H1 (cell line): Measurements from ENCODE around the gene POLRMT. TPM values are rescaled to one million over a fixed set of nuclear protein-coding genes. Genes with fewer than 3 reads are reported as not detected.
A peak's percentile ranks its signal among the peaks of the same experiment; 100 is the strongest.

Experiments
- CTCF ChIA-PET: fragments of 300-600 bp; sonication (Branson Sonifier 250); formaldehyde crosslinking; loops from one replicate; lab custom pipeline; 2021; ENCODE audit not compliant: partially characterized antibody; lab: Charles Lee
- POLR2A ChIA-PET: fragments of 300-600 bp; sonication (Branson Sonifier 250); formaldehyde crosslinking; loops from one replicate; lab custom pipeline; 2021; ENCODE audit warnings: inconsistent platforms; ENCODE audit not compliant: partially characterized antibody; lab: Charles Lee
- DNase-seq, 2 experiments: peaks; one replicate each; pipeline versions ENCODE4 v3.0.0 to v3.0.0-alpha.2; 2010 to 2022; ENCODE audit warnings: low spot score in 2 of 2, low read depth in 1 of 2, mixed read lengths in 1 of 2
- FAIRE-seq: peaks from 2 replicates; lab custom pipeline; 2011; peaks lifted over from hg19 to GRCh38; lab: Jason Lieb, UNC
- H2AFZ ChIP-seq: 2 replicates; pipeline ENCODE4 v1.8.1; 2012; ENCODE audit warnings: low read length, inconsistent platforms
- H2AK5ac ChIP-seq: 2 replicates; pipeline ENCODE4 v1.6.1; 2013; ENCODE audit warnings: low read depth, low read length
- H2BK120ac ChIP-seq: replicated peaks from 2 replicates; pipeline ENCODE3; 2013; ENCODE audit warnings: low read depth, low read length, inconsistent platforms
- H2BK12ac ChIP-seq: 2 replicates; pipeline ENCODE4 v1.6.1; 2013; ENCODE audit warnings: low read depth, low read length
- H2BK15ac ChIP-seq: 2 replicates; pipeline ENCODE4 v1.6.1; 2013; ENCODE audit warnings: low read length
- H2BK20ac ChIP-seq: 2 replicates; pipeline ENCODE4 v1.6.1; 2013; ENCODE audit warnings: low read length
- H2BK5ac ChIP-seq: 2 replicates; pipeline ENCODE4 v1.6.1; 2013; ENCODE audit warnings: low read depth, low read length
- H3K14ac ChIP-seq: 2 replicates; pipeline ENCODE4 v1.6.1; 2013; ENCODE audit warnings: inconsistent platforms; ENCODE audit not compliant: insufficient read length
- H3K18ac ChIP-seq: 2 replicates; pipeline ENCODE4 v1.6.1; 2013; ENCODE audit warnings: low read length; ENCODE audit errors: extremely low read depth
- H3K23ac ChIP-seq: 2 replicates; pipeline ENCODE4 v1.6.1; 2013; ENCODE audit warnings: inconsistent platforms; ENCODE audit not compliant: insufficient read length
- H3K23me2 ChIP-seq: 2 replicates; pipeline ENCODE4 v1.6.1; 2013; ENCODE audit warnings: low read depth, low read length
- H3K27ac ChIP-seq: 2 replicates; pipeline ENCODE4 v1.6.1; 2011; ENCODE audit warnings: low read depth, low read length, inconsistent platforms
- H3K27me3 ChIP-seq, 4 experiments: replicated peaks in 1 of 4; 1 replicate in 1 of 4; 2 replicates in 3 of 4; pipeline versions ENCODE4 v1.6.1 to v1.8.1; 2011 to 2013; ENCODE audit warnings: low read length in 3 of 4, mild to moderate bottlenecking in 3 of 4, inconsistent platforms in 2 of 4, mixed read lengths in 2 of 4, moderate library complexity in 1 of 4; ENCODE audit not compliant: control insufficient read depth in 3 of 4, insufficient read depth in 3 of 4; ENCODE audit errors: extremely low read depth in 1 of 4
- H3K36me3 ChIP-seq, 4 experiments: 2 replicates each; pipeline versions ENCODE4 v1.6.1 to v1.8.1; 2011 to 2013; ENCODE audit warnings: mild to moderate bottlenecking in 4 of 4, low read length in 3 of 4, moderate library complexity in 2 of 4, control low read depth in 1 of 4, inconsistent platforms in 1 of 4; ENCODE audit not compliant: insufficient read depth in 4 of 4, control insufficient read depth in 2 of 4
- H3K4ac ChIP-seq: replicated peaks from 2 replicates; pipeline ENCODE3; 2013; ENCODE audit warnings: low read length, low read depth, mixed read lengths, inconsistent platforms; ENCODE audit not compliant: insufficient read length
- H3K4me1 ChIP-seq, 4 experiments: replicated peaks in 1 of 4; 1 replicate in 1 of 4; 2 replicates in 3 of 4; pipeline versions ENCODE4 v1.6.1 to v1.8.1; 2011 to 2013; ENCODE audit warnings: low read length in 3 of 4, inconsistent platforms in 2 of 4, mixed read lengths in 1 of 4; ENCODE audit not compliant: insufficient read depth in 4 of 4, control insufficient read depth in 3 of 4
- H3K4me2 ChIP-seq, 2 experiments: 2 replicates each; pipeline versions ENCODE4 v1.6.1 to v1.8.1; 2011 to 2013; ENCODE audit warnings: low read depth in 2 of 2, low read length in 2 of 2, control low read depth in 1 of 2, inconsistent platforms in 1 of 2, mild to moderate bottlenecking in 1 of 2; ENCODE audit not compliant: insufficient read depth in 1 of 2
- H3K4me3 ChIP-seq, 4 experiments: fragments of 200-600, 300-600 bp in 1 of 4; sonication (generic), shearing (Covaris generic), sonication (Bioruptor Twin) in 1 of 4; 2 replicates each; pipeline versions ENCODE4 v1.5.1 to v1.8.1; 2011 to 2016; ENCODE audit warnings: low read length in 4 of 4, low read depth in 3 of 4, control low read depth in 2 of 4, inconsistent platforms in 2 of 4, mild to moderate bottlenecking in 2 of 4, mixed read lengths in 1 of 4, moderate library complexity in 1 of 4; ENCODE audit not compliant: insufficient read depth in 2 of 4; ENCODE audit errors: extremely low read depth in 1 of 4
- H3K56ac ChIP-seq: replicated peaks from 2 replicates; pipeline ENCODE3; 2013; ENCODE audit warnings: low read depth, mild to moderate bottlenecking, mixed read lengths, low read length, inconsistent platforms; ENCODE audit not compliant: insufficient read length
- H3K79me1 ChIP-seq: 2 replicates; pipeline ENCODE4 v1.6.1; 2013; ENCODE audit warnings: low read depth, low read length, control low read depth
- H3K79me2 ChIP-seq, 2 experiments: 2 replicates each; pipeline versions ENCODE4 v1.6.1 to v1.8.1; 2012 to 2013; ENCODE audit warnings: low read length in 2 of 2, mild to moderate bottlenecking in 2 of 2, inconsistent platforms in 1 of 2; ENCODE audit not compliant: insufficient read depth in 2 of 2, control insufficient read depth in 1 of 2
- H3K9ac ChIP-seq, 4 experiments: replicated peaks in 1 of 4; 1 replicate in 1 of 4; 2 replicates in 3 of 4; pipeline versions ENCODE4 v1.6.1 to v1.8.1; 2011 to 2013; ENCODE audit warnings: low read depth in 3 of 4, low read length in 3 of 4, control low read depth in 2 of 4, mild to moderate bottlenecking in 2 of 4, moderate library complexity in 2 of 4, inconsistent platforms in 1 of 4; ENCODE audit errors: extremely low read depth in 1 of 4
- H3K9me3 ChIP-seq, 2 experiments: 2 replicates each; pipeline versions ENCODE4 v1.6.1 to v1.8.1; 2012 to 2013; ENCODE audit warnings: mild to moderate bottlenecking in 2 of 2, moderate library complexity in 2 of 2, control low read depth in 1 of 2, inconsistent platforms in 1 of 2, low read depth in 1 of 2, low read length in 1 of 2, mixed read lengths in 1 of 2; ENCODE audit not compliant: insufficient read depth in 2 of 2
- H4K20me1 ChIP-seq, 2 experiments: replicated peaks in 1 of 2; 2 replicates each; pipeline versions ENCODE3 to v1.8.1; 2011 to 2013; ENCODE audit warnings: inconsistent platforms in 2 of 2, low read length in 2 of 2, mild to moderate bottlenecking in 1 of 2; ENCODE audit not compliant: insufficient read depth in 2 of 2, control insufficient read depth in 1 of 2
- H4K5ac ChIP-seq: 2 replicates; pipeline ENCODE4 v1.6.1; 2013; ENCODE audit warnings: low read length, low read depth, mixed read lengths, inconsistent platforms; ENCODE audit not compliant: insufficient read length
- H4K8ac ChIP-seq: 2 replicates; pipeline ENCODE4 v1.8.0; 2013; ENCODE audit warnings: mild to moderate bottlenecking, moderate library complexity, low read length, inconsistent platforms; ENCODE audit not compliant: insufficient read depth; ENCODE audit errors: extremely low read depth
- H4K91ac ChIP-seq: replicated peaks from 2 replicates; pipeline ENCODE3; 2013; ENCODE audit warnings: low read length, mixed read lengths, inconsistent platforms; ENCODE audit not compliant: insufficient read length
- BACH1 ChIP-seq: IDR thresholded peaks from 2 replicates; pipeline ENCODE4 v1.6.1; 2012; ENCODE audit warnings: low read length, improper control_type of control experiment
- BCL11A ChIP-seq, 2 experiments: IDR thresholded peaks; one replicate each; pipeline ENCODE4 v1.6.1; 2011; ENCODE audit warnings: low read depth in 2 of 2, low read length in 2 of 2, mild to moderate bottlenecking in 2 of 2
- EGR1 ChIP-seq: IDR thresholded peaks from 2 replicates; pipeline ENCODE4 v1.6.1; 2011; ENCODE audit warnings: low read depth, low read length, borderline replicate concordance
- HDAC2 ChIP-seq, 2 experiments: fragments of 300-600 bp in 1 of 2; sonication (generic) in 1 of 2; IDR thresholded peaks; 2 replicates each; pipeline ENCODE4 v1.6.1; 2011 to 2012; ENCODE audit warnings: low read depth in 2 of 2, low read length in 2 of 2, mild to moderate bottlenecking in 2 of 2, moderate library complexity in 2 of 2, borderline replicate concordance in 1 of 2, inconsistent platforms in 1 of 2
- KDM4A ChIP-seq: IDR thresholded peaks from one replicate; pipeline ENCODE4 v1.7.1; 2012; ENCODE audit warnings: low read depth, mild to moderate bottlenecking, moderate library complexity, low read length, inconsistent platforms; ENCODE audit not compliant: severe bottlenecking
- KDM5A ChIP-seq: fragments of 200-600 bp; IDR thresholded peaks from 2 replicates; pipeline ENCODE4 v1.7.1; 2012; ENCODE audit warnings: mild to moderate bottlenecking, low read length, inconsistent platforms, mixed read lengths
- RBBP5 ChIP-seq: IDR thresholded peaks from 2 replicates; pipeline ENCODE4 v1.7.1; 2012; ENCODE audit warnings: low read depth, mild to moderate bottlenecking, inconsistent platforms, low read length, moderate library complexity, borderline replicate concordance
- SIN3A ChIP-seq, 2 experiments: IDR thresholded peaks in 1 of 2; conservative IDR thresholded peaks in 1 of 2; 2 replicates each; pipeline ENCODE4 v1.6.1; 2011 to 2012; ENCODE audit warnings: low read length in 2 of 2, improper control_type of control experiment in 1 of 2, low read depth in 1 of 2, mild to moderate bottlenecking in 1 of 2
- WGBS, 2 experiments: shearing (Covaris generic) in 1 of 2; methylation state at CpG; one replicate each; pipeline versions ENCODE4 v1.1.6 to v1.1.7; 2013 to 2015; ENCODE audit warnings: low lambda C conversion rate in 2 of 2, mixed read lengths in 2 of 2, inconsistent platforms in 1 of 2, low coverage in 1 of 2, missing lambda C conversion rate in 1 of 2; ENCODE audit not compliant: insufficient replicate concordance in 2 of 2, insufficient coverage in 1 of 2, insufficient read length in 1 of 2; ENCODE audit errors: extremely low coverage in 1 of 2, missing lambda C conversion rate in 1 of 2; 5-methylcytosine and 5-hydroxymethylcytosine counted together
- polyA plus RNA-seq, 7 experiments: library from polyadenylated mRNA; depleted of rRNA in 3 of 7; stranded (reverse) in 5 of 7; unstranded in 2 of 7; fragments of >200 nt in 5 of 7; fragments of 200-250 nt in 2 of 7; gene quantifications; 1 replicate in 5 of 7; 2 replicates in 1 of 7; 4 replicates in 1 of 7; pipeline versions ENCODE4 v1.2.1 to v1.2.3, GENCODE V29; 2011 to 2013; ENCODE audit warnings: missing spikeins in 2 of 7, mixed read lengths in 2 of 7
- total RNA-seq: library from RNA; stranded (reverse); fragmentation: NEBNext Ultra II Directional; extraction: Animal tissue kit (Norgen Biotek cat#: 25700); gene quantifications from 2 replicates; pipeline ENCODE4 v1.2.1, GENCODE V29; 2021
- TF ChIP-seq, protein P1 (sequence below): IDR thresholded peaks from 2 replicates; pipeline ENCODE4 v1.6.1; 2012; ENCODE audit warnings: inconsistent platforms

Gene POLRMT
- total and polyA plus RNA-seq, 2 of the 8 experiments (the other 6 are each of a cell fraction or from before 2014, with no cell fraction given) = 93.0 to 111 TPM

DNA sequence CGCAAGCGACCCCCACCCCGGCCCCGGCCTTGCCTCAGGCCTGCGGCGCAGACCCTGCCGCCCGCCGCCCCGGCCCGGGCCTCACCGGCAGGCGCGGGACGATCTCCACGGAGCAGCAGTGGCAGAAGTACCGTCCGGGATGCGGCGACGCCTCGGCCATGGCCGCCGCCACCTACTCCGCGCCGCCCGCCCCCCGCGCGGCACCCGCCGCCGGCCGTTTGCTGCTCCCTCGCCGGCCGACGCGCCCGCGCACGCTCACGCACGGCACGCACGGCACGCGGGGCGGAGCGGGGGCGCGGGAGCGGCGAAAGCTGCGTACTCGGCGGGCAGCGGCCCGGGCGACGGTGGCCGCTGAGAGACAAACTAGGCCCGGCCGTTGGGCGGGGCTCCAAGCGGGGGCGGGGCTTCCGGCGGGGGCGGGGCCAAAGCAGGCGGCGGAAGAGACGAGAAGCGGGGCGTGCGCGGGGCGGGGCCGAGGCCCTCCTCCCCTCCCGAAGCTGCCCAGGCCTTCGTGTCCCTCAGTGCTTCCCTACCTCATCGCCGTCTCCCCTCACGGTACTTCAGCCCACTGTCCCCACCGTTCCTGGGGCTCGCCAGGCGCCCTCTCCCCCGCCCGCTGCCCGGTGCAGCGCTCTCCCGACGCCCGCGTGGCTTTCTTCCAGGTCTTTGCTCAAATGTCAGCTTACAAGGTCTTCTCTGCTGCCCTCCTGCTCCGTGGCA, 29.8 kb upstream of the POLRMT start, which contains the start of gene RNF126:
RNF126 (minus strand) TSS at position 253 of the 720 bp plus-strand sequence; CDS start at position 160, 93 bp downstream.
- no peak for FAIRE-seq
- 11% methylated on average over 63 of the region's 97 CpGs; no CpG with 5 or more reads in 1 of the 2 experiments for WGBS, 2 experiments
- Histone ChIP-seq H3K4me1 (peaks cover 0 to 14% (median 6%) of the 10 kb centered on the region in 4 experiments; a peak in 5 of 7 replicates), H3K23ac (no peak within 1 kb of the TSS), H3K79me2 (peaks cover 45 to 48% of the 10 kb centered on the region in 2 experiments), H3K27me3 (peaks cover 0 to 6% (median 2%) of the 10 kb centered on the region in 4 experiments; a peak in 1 of 7 replicates), H3K4me3 (peak within 1 kb of the TSS; percentile 76 to 99 (median 78)), H2AFZ (peak within 1 kb of the TSS; percentile 1; the same call in 1 of the 2 replicates), H4K20me1 (peaks cover 29 to 30% of the 10 kb centered on the region in 2 experiments), H3K36me3 (no peaks in the 10 kb centered on the region; a peak in 1 of 8 replicates), H2BK120ac (no peak within 1 kb of the TSS), H3K27ac (peak within 1 kb of the TSS; percentile 55), H2BK15ac (peak within 1 kb of the TSS; percentile 19; the same call in 1 of the 2 replicates), H4K5ac (no peak within 1 kb of the TSS), H3K4ac (peak within 1 kb of the TSS; percentile 78), H3K18ac (peak within 1 kb of the TSS; percentile 71), H3K4me2 (peak within 1 kb of the TSS; percentile 80 to 93), H4K91ac (peak within 1 kb of the TSS; percentile 55), H3K9me3 (peaks cover 5 to 6% of the 10 kb centered on the region in 2 experiments; a peak in 2 of 4 replicates), H2BK5ac (peak within 1 kb of the TSS; percentile 61; the same call in 1 of the 2 replicates), H2BK20ac (no peak within 1 kb of the TSS), H3K14ac (no peak within 1 kb of the TSS), H3K79me1 (no peaks in the 10 kb centered on the region; the same call in 1 of the 2 replicates), H3K9ac (peak within 1 kb of the TSS; percentile 59 to 85 (median 78)), H3K23me2 (peaks cover 3% of the 10 kb centered on the region; the same call in 1 of the 2 replicates), H2BK12ac (0 out of 2 replicates have a peak within 1 kb of the TSS, but pooled peaks have one; percentile 1), H2AK5ac (peak within 1 kb of the TSS; percentile 60; the same call in 1 of the 2 replicates), H3K56ac (no peak within 1 kb of the TSS), H4K8ac (peak within 1 kb of the TSS; percentile 93)
- DNase-seq = peak; percentile 53 to 88
- CTCF ChIA-PET = interaction anchor here (0.7 to 1.2 kb wide), 5 partner anchors 45 to 78 kb away, joined by 3 to 5 read pairs (median 3); partner anchors contain the start of gene PALM
- POLR2A ChIA-PET = interaction anchor here (0.6 to 1.6 kb wide), 14 partner anchors 11 to 719 kb away, joined by 3 to 10 read pairs (median 3); no protein-coding TSS in a partner anchor
- TF ChIP-seq SIN3A (conservative IDR thresholded peaks at IDR 0.05 in 1 of 2, IDR thresholded peaks at IDR 0.05 in 1 of 2; ENCODE audit: low read depth in 1 of 2, low read length in 2 of 2) (0 out of 4 replicates have a peak, but pooled peaks have one; percentile 22 to 49), RBBP5 (0 out of 2 replicates have a peak, but pooled peaks have one; percentile 54), EGR1 (peak; percentile 84), KDM5A (no peak), HDAC2 (IDR thresholded peaks at IDR 0.05; ENCODE audit: borderline replicate concordance in 1 of 2, low read depth in 2 of 2, low read length in 2 of 2) (0 out of 4 replicates have a peak, but pooled peaks have one; percentile 21 to 45), BCL11A (IDR thresholded peaks at IDR 0.05; ENCODE audit: low read depth in 2 of 2, low read length in 2 of 2) (no peak), KDM4A (peak; percentile 34), BACH1 (peak; percentile 79)
- TF ChIP-seq, protein P1, sequence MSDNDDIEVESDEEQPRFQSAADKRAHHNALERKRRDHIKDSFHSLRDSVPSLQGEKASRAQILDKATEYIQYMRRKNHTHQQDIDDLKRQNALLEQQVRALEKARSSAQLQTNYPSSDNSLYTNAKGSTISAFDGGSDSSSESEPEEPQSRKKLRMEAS = peak; percentile 71; the same call in 1 of the 2 replicates
